AG09309 (cell line): ENCODE measurements around the gene SND1.

Source experiments
- DNase-seq: peaks from one replicate; pipeline ENCODE4 v3.0.0-alpha.2; 2010; ENCODE audit warnings: low read depth
- H3K4me3 ChIP-seq: 2 replicates; pipeline ENCODE4 v1.5.1; 2011; ENCODE audit warnings: mild to moderate bottlenecking, low read depth, low read length, moderate library complexity; ENCODE audit not compliant: control insufficient read depth
- CTCF ChIP-seq: IDR thresholded peaks from 2 replicates; pipeline ENCODE4 v1.5.1; 2011; ENCODE audit warnings: mild to moderate bottlenecking, low read depth, low read length, inconsistent platforms; ENCODE audit not compliant: insufficient read depth, control insufficient read depth; ENCODE audit errors: missing control alignments

Gene SND1

GRCh38 chr7:128081808-128082207, 429.8 kb downstream of the SND1 start:
- DNase-seq: no peak
- no peak overlapping the region for H3K4me3 ChIP-seq
- no peak for TF ChIP-seq CTCF

- no peak for TF ChIP-seq CTCF
- no peak overlapping the region for H3K4me3 ChIP-seq
- DNase-seq: no peak
These were observed 430.4 kb downstream of the SND1 start for GRCh38 chr7:128082431-128082830.

- no peak for DNase-seq
- no peak for TF ChIP-seq CTCF
- H3K4me3 ChIP-seq: no peak overlapping the region
These were observed 433.1 kb downstream of the SND1 start for GRCh38 chr7:128084896-128085608.

- no peak for TF ChIP-seq CTCF
- no peak for DNase-seq
- H3K4me3 ChIP-seq: no peak overlapping the region
These were observed 438.5 kb downstream of the SND1 start for GRCh38 chr7:128090492-128090891.

GRCh38 chr7:128091106-128091505, 439.1 kb downstream of the SND1 start:
- DNase-seq: no peak
- no peak overlapping the region for H3K4me3 ChIP-seq
- no peak for TF ChIP-seq CTCF

- no peak for TF ChIP-seq CTCF
- no peak for DNase-seq
- no peak overlapping the region for H3K4me3 ChIP-seq
These were observed 440.2 kb downstream of the SND1 start for GRCh38 chr7:128092221-128092620.
